Keratinocyte (primary cell): ENCODE results near the gene KIAA0825. TPM values are rescaled to one million over a fixed set of nuclear protein-coding genes. Genes with fewer than 3 reads are reported as not detected.

Source experiments
- DNase-seq: peaks from one replicate; pipeline ENCODE4 v3.0.0-alpha.2; 2011; ENCODE audit warnings: low read depth, missing footprints, low spot score
- FAIRE-seq: peaks from 2 replicates; lab custom pipeline; 2011; peaks lifted over from hg19 to GRCh38; lab: Jason Lieb, UNC
- H2AFZ ChIP-seq: 2 replicates; pipeline ENCODE4 v1.6.0; 2012; ENCODE audit warnings: low read length, control low read depth, inconsistent platforms; ENCODE audit not compliant: control insufficient read depth
- H3K27ac ChIP-seq: 2 replicates; pipeline ENCODE4 v1.5.1; 2011; ENCODE audit warnings: low read length; ENCODE audit not compliant: control insufficient read depth, insufficient read depth
- H3K27me3 ChIP-seq: 3 replicates; pipeline ENCODE4 v1.6.0; 2011; ENCODE audit warnings: low read length; ENCODE audit not compliant: control insufficient read depth, insufficient read depth; ENCODE audit errors: extremely low read depth
- H3K36me3 ChIP-seq, 2 experiments: 2 replicates in 1 of 2; 3 replicates in 1 of 2; pipeline ENCODE4 v1.5.1; 2011; ENCODE audit warnings: low read length in 2 of 2, mild to moderate bottlenecking in 1 of 2; ENCODE audit not compliant: control insufficient read depth in 2 of 2, insufficient read depth in 2 of 2; ENCODE audit errors: extremely low read depth in 1 of 2
- H3K4me1 ChIP-seq: 3 replicates; pipeline ENCODE4 v1.5.1; 2011; ENCODE audit warnings: low read length; ENCODE audit not compliant: control insufficient read depth, insufficient read depth; ENCODE audit errors: extremely low read depth
- H3K4me2 ChIP-seq: 3 replicates; pipeline ENCODE4 v1.6.0; 2011; ENCODE audit warnings: low read depth, low read length; ENCODE audit not compliant: control insufficient read depth, insufficient read depth; ENCODE audit errors: extremely low read depth
- H3K4me3 ChIP-seq, 3 experiments: fragments of 200-600 bp in 1 of 3; sonication (generic) in 1 of 3; 2 replicates in 2 of 3; 3 replicates in 1 of 3; pipeline ENCODE4 v1.5.1; 2011 to 2016; ENCODE audit warnings: low read length in 3 of 3, mild to moderate bottlenecking in 3 of 3, control low read depth in 2 of 3, inconsistent platforms in 1 of 3, low read depth in 1 of 3, mixed read lengths in 1 of 3, mixed run types in 1 of 3, moderate library complexity in 1 of 3; ENCODE audit not compliant: control insufficient read depth in 2 of 3, insufficient read depth in 2 of 3; ENCODE audit errors: extremely low read depth in 1 of 3
- H3K79me2 ChIP-seq: 2 replicates; pipeline ENCODE4 v1.6.0; 2012; ENCODE audit warnings: low read length; ENCODE audit not compliant: control insufficient read depth, insufficient read depth
- H3K9ac ChIP-seq: 3 replicates; pipeline ENCODE4 v1.6.0; 2011; ENCODE audit warnings: low read length; ENCODE audit not compliant: control insufficient read depth, insufficient read depth; ENCODE audit errors: extremely low read depth
- H3K9me1 ChIP-seq: 3 replicates; pipeline ENCODE4 v1.6.0; 2011; ENCODE audit warnings: low read length; ENCODE audit not compliant: control insufficient read depth, insufficient read depth; ENCODE audit errors: extremely low read depth
- H3K9me3 ChIP-seq: 2 replicates; pipeline ENCODE4 v1.5.1; 2012; ENCODE audit warnings: low read depth, low read length; ENCODE audit not compliant: control insufficient read depth
- H4K20me1 ChIP-seq: 3 replicates; pipeline ENCODE4 v1.6.0; 2011; ENCODE audit warnings: low read length; ENCODE audit not compliant: control insufficient read depth, insufficient read depth; ENCODE audit errors: extremely low read depth
- CTCF ChIP-seq, 3 experiments: IDR thresholded peaks in 1 of 3; conservative IDR thresholded peaks in 1 of 3; optimal IDR thresholded peaks in 1 of 3; 2 replicates in 2 of 3; 3 replicates in 1 of 3; pipeline versions ENCODE3 to v1.5.1; 2011; ENCODE audit warnings: low read length in 3 of 3, mild to moderate bottlenecking in 3 of 3, moderate library complexity in 2 of 3, control low read depth in 1 of 3, inconsistent platforms in 1 of 3; ENCODE audit not compliant: insufficient read depth in 2 of 3; ENCODE audit errors: extremely low read depth in 1 of 3
- EZH2 ChIP-seq: IDR thresholded peaks from one replicate; pipeline ENCODE4 v1.6.1; 2012; ENCODE audit warnings: inconsistent platforms, mild to moderate bottlenecking, low read length, moderate library complexity
- dilution Hi-C: fragments of 300-500 bp; cut with MboI; formaldehyde crosslinking; loops from one replicate; pipeline ENCODE4 v1.7.0; 2020; ENCODE audit warnings: low sequenced_read_pairs; ENCODE audit not compliant: extremely low pct_ligation_motif_present
- polyA plus RNA-seq, 5 experiments: library from polyadenylated mRNA; depleted of rRNA in 3 of 5; stranded (reverse) in 3 of 5; stranded (forward) in 1 of 5; unstranded in 1 of 5; fragments of >200 nt; gene quantifications; 1 replicate in 1 of 5; 2 replicates in 3 of 5; 3 replicates in 1 of 5; pipeline versions ENCODE4 v1.2.1 to v1.2.3, GENCODE V29; 2011 to 2012; ENCODE audit warnings: missing spikeins in 2 of 5, low read depth in 1 of 5, low replicate concordance in 1 of 5

KIAA0825 gene
- polyA plus RNA-seq, 1 donor (not counting 4 experiments of a cell fraction or from before 2014, with no cell fraction given): 1.2 TPM

DNA sequence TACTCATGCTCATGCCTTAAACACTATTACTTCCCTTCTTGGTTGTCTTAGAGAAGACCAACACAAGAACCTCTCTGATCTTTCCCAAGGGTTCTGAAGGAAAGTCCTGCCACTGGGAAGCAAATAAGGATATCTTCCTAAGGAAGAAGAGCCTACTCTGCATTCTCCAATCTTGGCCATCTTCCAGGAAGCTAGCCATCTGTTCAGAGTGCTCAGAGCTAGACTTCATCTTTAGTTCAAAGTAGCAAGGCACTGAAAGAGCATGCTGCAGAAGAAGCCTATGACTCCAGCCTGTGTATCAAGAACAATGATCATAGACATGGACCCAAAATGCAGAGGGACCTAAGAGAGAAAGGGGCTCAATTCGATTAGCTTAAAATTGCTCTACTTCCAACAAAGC is 114.7 kb downstream of the KIAA0825 start:
- TF ChIP-seq EZH2: no peak
- TF ChIP-seq CTCF (optimal IDR thresholded peaks at IDR 0.05 in 1 of 3, IDR thresholded peaks at IDR 0.05 in 1 of 3, conservative IDR thresholded peaks at IDR 0.05 in 1 of 3; ENCODE audit: extremely low read depth in 1 of 3, insufficient read depth in 2 of 3, low read length in 3 of 3): no peak
- no peaks in the 10 kb centered on the region for H3K27me3 ChIP-seq
- DNase-seq (no peak), FAIRE-seq (no peak)
- H3K9me3 ChIP-seq: no peaks in the 10 kb centered on the region
- no peak overlapping the region for H3K4me3 ChIP-seq
- H3K79me2 ChIP-seq: no peaks in the 10 kb centered on the region
- no peak overlapping the region for H2AFZ ChIP-seq
- no peaks in the 10 kb centered on the region for H3K9me1 ChIP-seq
- no peak overlapping the region for H3K4me2 ChIP-seq
- dilution Hi-C loops: no loop called here
- H3K36me3 ChIP-seq: no peaks in the 10 kb centered on the region
- no peaks in the 10 kb centered on the region for H3K4me1 ChIP-seq
- no peak overlapping the region for H3K9ac ChIP-seq
- H3K27ac ChIP-seq: no peak overlapping the region
- H4K20me1 ChIP-seq: no peaks in the 10 kb centered on the region

GRCh38 chr5:94501365-94501764 is 117.0 kb downstream of the KIAA0825 start:
- Histone ChIP-seq H2AFZ (no peak overlapping the region), H3K9ac (no peak overlapping the region), H4K20me1 (no peaks in the 10 kb centered on the region), H3K4me2 (no peak overlapping the region), H3K4me1 (no peaks in the 10 kb centered on the region), H3K4me3 (no peak overlapping the region), H3K36me3 (no peaks in the 10 kb centered on the region), H3K27ac (no peak overlapping the region), H3K27me3 (no peaks in the 10 kb centered on the region), H3K79me2 (no peaks in the 10 kb centered on the region), H3K9me1 (no peaks in the 10 kb centered on the region), H3K9me3 (no peaks in the 10 kb centered on the region)
- DNase-seq (no peak), FAIRE-seq (no peak)
- dilution Hi-C loops: no loop called here
- no peak for TF ChIP-seq EZH2
- no peak for TF ChIP-seq CTCF (optimal IDR thresholded peaks at IDR 0.05 in 1 of 3, IDR thresholded peaks at IDR 0.05 in 1 of 3, conservative IDR thresholded peaks at IDR 0.05 in 1 of 3; ENCODE audit: extremely low read depth in 1 of 3, insufficient read depth in 2 of 3, low read length in 3 of 3)
